Stimulated activated CD8-positive, alpha-beta memory T cell treated with anti-CD3 and anti-CD28 coated beads, Interleukin-15, amount 100 ng/mL, for 24 hours (primary cell): ENCODE measurements around the gene ASRGL1.

ENCODE experiments used
- DNase-seq: peaks from one replicate; pipeline ENCODE4 v3.0.0-alpha.2; 2020; ENCODE audit warnings: low read depth

ASRGL1 gene

DNA sequence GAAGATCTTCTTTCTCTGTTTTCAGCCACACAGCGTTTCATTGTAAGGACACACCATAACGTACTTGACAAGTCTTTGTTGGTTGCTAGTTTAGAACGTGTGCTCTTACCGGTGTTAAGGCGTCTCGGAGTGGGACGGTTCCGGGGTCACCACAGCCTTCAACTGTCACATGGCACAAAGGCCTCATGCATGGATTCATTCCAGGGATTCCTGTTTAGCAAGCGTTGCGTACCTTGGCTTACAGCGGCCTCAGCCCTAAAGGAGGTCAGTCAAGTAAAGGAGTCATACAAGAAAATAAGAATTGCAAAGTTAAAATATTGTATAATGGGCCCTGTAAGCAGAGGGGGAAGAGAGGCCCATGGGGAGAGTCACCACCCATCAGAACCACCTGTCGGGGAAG lies 79.3 kb downstream of the ASRGL1 start:
- DNase-seq: no peak

DNA sequence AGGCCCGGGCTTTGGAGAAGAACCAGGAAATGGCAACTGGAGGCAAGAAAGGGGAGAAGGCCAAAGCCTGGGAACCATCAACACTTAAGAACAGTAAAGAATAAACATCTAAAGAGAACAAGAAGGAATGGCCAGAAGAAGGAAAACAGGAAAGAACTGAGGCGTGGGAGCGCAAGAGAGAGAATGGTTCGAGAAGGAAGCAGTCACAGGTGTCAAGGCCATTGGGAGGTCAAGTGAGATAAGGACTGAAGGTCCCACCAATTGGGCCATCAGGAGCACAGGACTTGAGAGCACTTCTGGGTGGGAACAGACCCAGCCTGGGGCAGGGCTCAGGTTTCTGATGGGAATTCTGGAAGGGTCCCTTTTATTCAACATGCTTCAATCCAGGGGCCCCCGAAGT lies 80.9 kb downstream of the ASRGL1 start:
- no peak for DNase-seq

DNA sequence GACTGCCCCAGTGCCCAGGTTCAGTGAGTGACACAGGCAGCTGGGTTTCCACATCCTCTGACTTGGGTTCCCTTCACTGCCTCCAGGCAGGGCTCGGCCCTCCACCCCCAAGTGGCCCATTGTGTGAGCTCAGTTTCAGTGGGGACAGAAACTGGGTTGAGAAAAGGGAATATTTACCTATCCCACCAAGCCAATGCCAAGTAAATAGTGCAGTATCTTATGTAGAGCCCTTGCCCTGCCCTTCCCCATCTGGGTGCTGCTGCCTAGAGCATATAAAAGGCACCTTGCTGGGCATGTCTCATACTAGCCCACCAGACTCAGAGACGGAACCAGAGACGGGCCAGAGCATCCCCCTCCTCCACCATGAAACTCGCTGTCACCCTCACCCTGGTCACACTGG lies 81.5 kb downstream of the ASRGL1 start, which contains the start of gene SCGB1A1:
TSS of gene SCGB1A1 (plus strand) at position 301 of the 400 bp plus-strand sequence. CDS start at position 364, 63 bp downstream.
- DNase-seq: no peak

DNA sequence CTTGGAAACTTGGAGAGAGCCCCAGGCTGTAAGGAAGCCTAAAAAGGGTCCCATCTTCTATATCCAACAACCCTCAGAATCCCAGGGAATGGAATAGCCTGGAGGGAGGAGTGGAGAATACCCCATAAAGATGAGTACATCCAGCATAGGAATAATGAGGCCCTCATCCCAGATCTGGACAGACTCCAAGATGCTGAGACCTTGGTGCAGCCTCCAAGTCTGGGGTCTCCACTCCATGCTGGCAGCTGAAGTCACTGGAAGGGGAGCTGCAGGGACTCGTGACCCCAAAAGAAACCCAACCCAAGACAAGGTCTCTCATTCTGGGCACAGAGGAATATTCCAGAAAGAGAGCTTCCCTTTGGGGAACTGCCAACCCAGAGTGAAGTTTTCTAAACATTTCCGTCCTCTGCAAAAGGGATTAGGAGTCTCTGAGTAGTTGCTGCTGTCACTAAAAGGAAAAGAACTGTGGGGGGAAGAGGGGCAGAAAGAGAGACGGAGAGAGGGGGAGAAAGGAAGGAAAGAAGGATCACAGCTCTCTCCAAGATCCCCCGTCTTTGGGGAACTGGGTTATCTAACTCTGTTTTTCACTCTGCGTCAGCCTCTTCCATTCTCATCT lies 82.2 kb downstream of the ASRGL1 start:
- DNase-seq: no peak

DNA sequence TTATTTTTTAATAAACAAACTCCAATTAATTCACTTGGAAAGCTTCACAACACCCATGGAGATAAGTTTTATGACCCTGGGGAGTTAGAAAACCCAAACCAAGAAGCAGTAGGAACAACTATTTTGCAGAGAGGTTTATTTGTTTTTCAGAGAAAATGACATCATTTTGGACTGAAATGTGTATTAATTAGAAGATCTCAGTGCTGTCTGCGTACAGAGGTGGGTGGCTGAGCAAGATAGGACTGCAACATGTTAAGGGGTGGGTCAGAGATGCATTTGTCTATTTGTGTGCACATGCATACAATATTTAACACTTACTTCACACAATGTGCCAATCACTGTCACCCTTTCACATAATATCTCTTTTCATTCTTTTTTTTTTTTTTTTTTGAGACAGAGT lies 82.7 kb downstream of the ASRGL1 start:
- DNase-seq: no peak

GRCh38 chr11:62420882-62421281 lies 83.6 kb downstream of the ASRGL1 start:
- DNase-seq: no peak

DNA sequence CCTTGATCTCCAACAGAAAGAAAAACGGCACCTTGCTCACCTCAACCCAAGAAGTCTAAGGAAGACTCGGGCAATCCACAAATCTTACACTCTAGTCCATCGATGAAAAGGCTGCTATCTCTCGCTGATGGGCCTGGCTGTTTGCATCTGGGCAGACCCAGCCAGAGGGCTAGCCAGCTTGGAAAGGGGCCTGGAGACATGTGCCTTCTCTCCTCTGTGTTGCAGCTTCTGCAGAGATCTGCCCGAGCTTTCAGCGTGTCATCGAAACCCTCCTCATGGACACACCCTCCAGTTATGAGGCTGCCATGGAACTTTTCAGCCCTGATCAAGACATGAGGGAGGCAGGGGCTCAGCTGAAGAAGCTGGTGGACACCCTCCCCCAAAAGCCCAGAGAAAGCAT lies 84.7 kb downstream of the ASRGL1 start:
- no peak for DNase-seq

DNA sequence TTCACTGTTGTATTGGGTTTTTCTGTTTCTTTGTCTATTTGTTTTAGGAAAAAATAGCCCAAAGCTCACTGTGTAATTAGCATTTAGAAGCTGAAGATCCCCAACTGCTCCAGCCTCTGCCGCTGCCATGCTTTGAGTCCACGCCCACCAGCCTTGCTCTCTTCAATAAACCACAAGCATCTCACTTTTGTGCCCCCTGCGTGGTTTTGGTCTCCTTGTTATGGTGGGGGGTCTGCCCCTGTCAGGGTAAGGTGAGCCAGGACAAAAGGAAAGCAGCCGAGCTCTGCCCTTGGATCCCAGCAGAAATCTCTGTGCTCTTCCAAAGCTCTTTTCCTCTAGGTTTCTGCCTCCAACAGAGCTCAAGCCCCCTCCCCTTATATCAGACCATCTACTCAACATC lies 85.8 kb downstream of the ASRGL1 start:
- no peak for DNase-seq

- no peak for DNase-seq
These were observed 90.5 kb downstream of the ASRGL1 start for GRCh38 chr11:62427630-62428233.

DNA sequence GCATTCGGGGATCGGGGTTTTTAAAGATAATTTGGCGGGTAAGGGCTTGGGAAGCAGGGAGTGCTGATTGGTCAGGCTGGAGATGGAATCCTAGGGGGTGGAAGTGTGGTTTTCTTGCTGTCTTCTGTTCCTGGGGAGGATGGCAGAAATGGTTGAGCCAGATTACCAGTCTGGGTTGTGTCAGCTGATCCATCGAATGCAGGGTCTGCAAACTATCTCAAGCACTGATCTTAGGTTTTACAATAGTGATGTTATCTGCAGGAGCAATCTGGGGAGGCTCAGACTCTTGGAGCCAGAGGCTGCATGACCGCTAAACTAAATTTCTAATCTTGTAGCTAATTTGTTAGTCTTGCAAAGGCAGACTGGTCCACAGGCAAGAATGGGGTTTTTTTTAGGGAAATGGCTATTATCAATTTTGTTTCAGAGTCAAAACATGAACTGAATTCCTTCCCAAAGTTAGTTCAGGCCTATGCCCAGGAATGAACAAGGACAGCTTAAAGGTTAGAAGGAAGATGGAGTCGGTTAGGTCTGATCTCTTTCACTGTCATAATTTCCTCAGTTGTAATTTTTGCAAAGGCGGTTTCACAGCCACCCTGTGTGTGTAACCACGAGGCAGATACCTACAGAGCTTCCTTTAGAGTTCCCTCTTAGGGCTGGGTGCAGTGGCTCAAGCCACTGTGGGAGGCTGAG lies 91.8 kb downstream of the ASRGL1 start:
- DNase-seq: no peak

DNA sequence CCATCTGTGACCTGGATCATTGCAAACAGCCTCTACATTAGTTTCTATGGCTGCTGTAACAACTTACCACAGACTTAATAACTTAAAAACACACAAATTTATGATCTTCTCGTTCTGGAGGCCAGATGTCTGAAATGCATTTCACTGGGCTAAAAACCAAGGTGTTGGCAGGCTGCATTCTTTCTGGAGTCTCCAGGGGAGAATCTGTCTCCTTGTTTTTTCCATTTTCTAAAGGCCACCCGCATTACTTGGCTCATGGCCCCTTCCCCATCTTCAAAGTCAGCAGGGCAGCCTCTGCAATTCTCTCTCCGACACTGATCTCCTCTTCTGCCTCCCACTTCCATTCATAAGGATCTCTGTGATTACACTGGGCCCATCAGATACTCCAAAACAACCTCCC lies 93.2 kb downstream of the ASRGL1 start:
- DNase-seq: no peak

- DNase-seq: no peak
These were observed 94.1 kb downstream of the ASRGL1 start for GRCh38 chr11:62431171-62431901.

DNA sequence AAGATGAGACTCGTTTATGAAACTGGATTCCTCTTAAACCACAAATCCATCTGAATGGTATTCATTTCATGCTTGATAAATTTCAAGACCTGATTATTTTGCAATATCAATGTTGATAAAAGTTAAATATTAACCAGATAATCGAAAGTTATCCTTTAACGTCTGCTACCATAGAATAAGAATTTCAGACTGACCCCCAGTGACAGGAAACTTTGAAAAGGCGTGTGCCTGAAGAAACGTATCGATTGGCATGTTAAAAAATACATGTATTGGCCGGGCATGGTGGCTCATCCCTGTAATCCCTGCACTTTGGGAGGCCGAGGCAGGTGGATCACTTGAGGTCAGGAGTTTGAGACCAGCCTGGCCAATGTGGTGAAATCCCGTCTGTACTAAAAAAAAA lies 95.4 kb downstream of the ASRGL1 start:
- DNase-seq: no peak

GRCh38 chr11:62433141-62433903 lies 96.1 kb downstream of the ASRGL1 start:
- no peak for DNase-seq

GRCh38 chr11:62433904-62434276 lies 96.6 kb downstream of the ASRGL1 start:
- no peak for DNase-seq

- no peak for DNase-seq
These were observed 98.8 kb downstream of the ASRGL1 start for GRCh38 chr11:62435846-62436660.

DNA sequence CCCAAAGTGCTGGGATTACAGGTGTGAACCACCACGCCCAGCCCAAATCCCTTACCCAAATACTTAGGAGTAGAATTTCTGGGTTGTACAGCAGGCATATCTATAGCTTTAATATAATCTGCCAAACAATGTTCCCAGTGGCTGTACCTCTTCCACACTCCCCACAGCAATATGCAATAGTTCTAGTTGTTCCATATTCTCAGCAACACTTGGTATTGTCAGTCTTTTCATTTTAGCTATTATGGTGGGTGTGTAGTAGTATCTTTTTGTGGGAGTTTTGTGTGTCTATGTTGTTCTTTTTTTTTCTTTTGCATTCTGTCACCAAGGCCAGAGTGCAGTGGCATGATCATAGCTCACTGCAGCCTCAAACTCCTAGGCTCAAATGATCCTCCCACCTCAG lies 100.4 kb downstream of the ASRGL1 start:
- no peak for DNase-seq

DNA sequence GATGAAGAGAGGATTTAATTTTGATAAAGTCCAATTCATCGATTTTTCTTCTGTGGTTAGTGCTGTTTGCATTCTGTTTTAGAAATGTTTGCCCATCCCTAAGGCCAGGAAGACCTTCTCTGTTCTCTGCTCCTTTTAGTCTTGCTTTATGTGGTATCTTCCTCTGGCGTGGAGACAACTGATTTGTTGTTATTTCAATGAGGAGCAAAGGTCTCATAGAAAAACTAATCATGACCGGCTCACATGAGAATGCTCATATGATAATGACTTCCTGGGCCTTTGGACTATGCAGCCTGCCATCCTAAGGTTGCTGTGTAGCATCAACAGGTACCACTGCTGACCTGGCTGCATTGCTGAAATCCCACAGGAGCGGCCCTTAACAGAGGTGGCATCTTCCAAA lies 101.4 kb downstream of the ASRGL1 start:
- no peak for DNase-seq

DNA sequence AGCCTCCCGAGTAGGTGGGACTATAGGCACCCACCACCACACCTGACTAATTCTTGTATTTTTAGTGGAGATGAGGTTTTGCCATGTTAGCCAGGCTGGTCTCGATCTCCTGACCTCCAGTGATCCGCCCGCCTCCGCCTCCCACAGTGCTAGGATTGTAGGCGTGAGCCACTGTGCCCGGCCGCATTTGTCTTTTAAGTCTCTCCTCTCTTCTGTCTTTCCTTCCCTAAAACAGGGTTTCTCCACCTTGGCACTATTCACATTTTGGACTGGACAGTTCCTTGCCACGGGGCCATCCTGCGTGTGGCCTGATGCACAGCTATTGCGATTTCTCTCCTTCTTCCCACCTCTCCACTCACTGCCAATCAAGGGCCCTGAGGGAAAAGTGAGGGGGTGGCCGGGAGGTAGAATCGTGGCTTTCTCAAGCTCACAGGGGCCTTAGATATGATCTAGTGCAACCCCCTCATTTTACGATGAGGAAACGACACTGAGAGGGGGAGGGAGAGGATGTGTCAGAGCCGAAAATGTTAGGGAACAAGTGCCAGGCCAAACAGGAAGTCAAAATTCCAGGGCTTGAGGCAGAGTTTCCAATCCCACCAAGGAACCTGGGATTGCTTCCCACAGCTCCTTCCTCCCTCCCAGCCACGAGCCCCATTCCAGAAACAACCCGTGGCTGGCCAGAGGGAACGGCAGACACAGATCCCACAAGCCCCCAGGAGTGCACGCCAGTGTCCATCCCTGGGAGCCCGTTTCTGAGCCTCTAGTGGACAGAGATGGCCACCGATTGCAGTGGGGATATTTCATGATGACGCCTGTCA lies 102.7 kb downstream of the ASRGL1 start:
- DNase-seq: no peak
